ENCODE measurements around the gene MPZL3.
A peak's percentile ranks its signal among the peaks of the same experiment; 100 is the strongest.

The MPZL3 gene

DNA sequence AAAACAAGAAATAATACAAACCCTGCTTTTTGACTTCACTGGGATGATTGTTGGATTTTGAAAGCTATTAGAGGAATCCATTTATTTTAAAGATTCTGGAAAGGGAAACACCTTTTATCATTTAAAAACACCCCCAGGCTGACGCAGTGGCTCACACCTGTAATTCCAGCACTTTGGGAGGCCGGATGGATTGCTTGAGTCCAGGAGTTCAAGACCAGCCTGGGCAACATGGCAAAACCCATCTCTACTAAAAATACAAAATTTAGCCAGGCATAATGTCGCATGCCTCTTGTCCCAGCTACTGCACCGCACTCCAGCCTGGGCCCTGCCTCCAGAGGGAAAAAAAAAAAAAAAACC is 75.4 kb downstream of the MPZL3 start:
- TF ChIP-seq, protein P1, sequence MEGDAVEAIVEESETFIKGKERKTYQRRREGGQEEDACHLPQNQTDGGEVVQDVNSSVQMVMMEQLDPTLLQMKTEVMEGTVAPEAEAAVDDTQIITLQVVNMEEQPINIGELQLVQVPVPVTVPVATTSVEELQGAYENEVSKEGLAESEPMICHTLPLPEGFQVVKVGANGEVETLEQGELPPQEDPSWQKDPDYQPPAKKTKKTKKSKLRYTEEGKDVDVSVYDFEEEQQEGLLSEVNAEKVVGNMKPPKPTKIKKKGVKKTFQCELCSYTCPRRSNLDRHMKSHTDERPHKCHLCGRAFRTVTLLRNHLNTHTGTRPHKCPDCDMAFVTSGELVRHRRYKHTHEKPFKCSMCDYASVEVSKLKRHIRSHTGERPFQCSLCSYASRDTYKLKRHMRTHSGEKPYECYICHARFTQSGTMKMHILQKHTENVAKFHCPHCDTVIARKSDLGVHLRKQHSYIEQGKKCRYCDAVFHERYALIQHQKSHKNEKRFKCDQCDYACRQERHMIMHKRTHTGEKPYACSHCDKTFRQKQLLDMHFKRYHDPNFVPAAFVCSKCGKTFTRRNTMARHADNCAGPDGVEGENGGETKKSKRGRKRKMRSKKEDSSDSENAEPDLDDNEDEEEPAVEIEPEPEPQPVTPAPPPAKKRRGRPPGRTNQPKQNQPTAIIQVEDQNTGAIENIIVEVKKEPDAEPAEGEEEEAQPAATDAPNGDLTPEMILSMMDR (IDR thresholded peaks at IDR 0.05; ENCODE audit: low read depth, low read length), result no peak
- no peak for TF ChIP-seq EZH2phosphoT487 (IDR thresholded peaks at IDR 0.05; ENCODE audit: low read depth)
- H3K4me3 ChIP-seq (ENCODE audit: low read length), result peak overlapping the region; percentile 78
- no peaks in the 10 kb centered on the region for H3K36me3 ChIP-seq (replicated peaks; ENCODE audit: low read depth, low read length)
- peaks cover 28% of the 10 kb centered on the region for H3K4me1 ChIP-seq (ENCODE audit: low read length)
- no peak overlapping the region for H3K27ac ChIP-seq (ENCODE audit: low read length)
- H3K27me3 ChIP-seq (ENCODE audit: low read depth, low read length), result no peaks in the 10 kb centered on the region
- no peaks in the 10 kb centered on the region for H4K20me1 ChIP-seq (ENCODE audit: insufficient read depth, low read length)
- 0 out of 2 replicates have a peak overlapping the region, but pooled peaks have one; percentile 48 for H3K9ac ChIP-seq (ENCODE audit: low read length)
- H2AFZ ChIP-seq (ENCODE audit: low read depth, low read length), result peak overlapping the region; percentile 99
- H3K79me2 ChIP-seq (ENCODE audit: low read length), result no peaks in the 10 kb centered on the region
- no peaks in the 10 kb centered on the region for H3K9me3 ChIP-seq (ENCODE audit: insufficient read depth, low read length)
- H3K4me2 ChIP-seq (ENCODE audit: low read length), result peak overlapping the region; percentile 96

Data from OCI-LY3 (cell line).